ENCODE data around the gene EIF5AL1. TPM values are rescaled to one million over a fixed set of nuclear protein-coding genes. Genes with fewer than 3 reads are reported as not detected.
"Not testable (repeated sequence)": the region's sequence is repeated elsewhere in the genome, so short reads cannot be mapped to it uniquely, and the experiment has no call there.

EIF5AL1 gene
- 0.07 TPM in 2 of 3 replicates, not detected in the other for total RNA-seq

- peaks cover 22% of the 10 kb centered on the region for H3K27me3 Mint-ChIP-seq (ENCODE audit: low read depth)
- not testable (repeated sequence) for H3K27ac Mint-ChIP-seq; H3K36me3 Mint-ChIP-seq; H3K9me3 Mint-ChIP-seq; DNase-seq (ENCODE audit: low spot score in 2 of 2, unreplicated experiment in 2 of 2); H3K4me3 Mint-ChIP-seq; H3K4me1 Mint-ChIP-seq
These were observed at the start of gene EIF5AL1 for GRCh38 chr10:79511891-79512583. EIF5AL1 (plus strand) TSS chr10:79512533; CDS start chr10:79512650, 117 bp downstream.

DNA sequence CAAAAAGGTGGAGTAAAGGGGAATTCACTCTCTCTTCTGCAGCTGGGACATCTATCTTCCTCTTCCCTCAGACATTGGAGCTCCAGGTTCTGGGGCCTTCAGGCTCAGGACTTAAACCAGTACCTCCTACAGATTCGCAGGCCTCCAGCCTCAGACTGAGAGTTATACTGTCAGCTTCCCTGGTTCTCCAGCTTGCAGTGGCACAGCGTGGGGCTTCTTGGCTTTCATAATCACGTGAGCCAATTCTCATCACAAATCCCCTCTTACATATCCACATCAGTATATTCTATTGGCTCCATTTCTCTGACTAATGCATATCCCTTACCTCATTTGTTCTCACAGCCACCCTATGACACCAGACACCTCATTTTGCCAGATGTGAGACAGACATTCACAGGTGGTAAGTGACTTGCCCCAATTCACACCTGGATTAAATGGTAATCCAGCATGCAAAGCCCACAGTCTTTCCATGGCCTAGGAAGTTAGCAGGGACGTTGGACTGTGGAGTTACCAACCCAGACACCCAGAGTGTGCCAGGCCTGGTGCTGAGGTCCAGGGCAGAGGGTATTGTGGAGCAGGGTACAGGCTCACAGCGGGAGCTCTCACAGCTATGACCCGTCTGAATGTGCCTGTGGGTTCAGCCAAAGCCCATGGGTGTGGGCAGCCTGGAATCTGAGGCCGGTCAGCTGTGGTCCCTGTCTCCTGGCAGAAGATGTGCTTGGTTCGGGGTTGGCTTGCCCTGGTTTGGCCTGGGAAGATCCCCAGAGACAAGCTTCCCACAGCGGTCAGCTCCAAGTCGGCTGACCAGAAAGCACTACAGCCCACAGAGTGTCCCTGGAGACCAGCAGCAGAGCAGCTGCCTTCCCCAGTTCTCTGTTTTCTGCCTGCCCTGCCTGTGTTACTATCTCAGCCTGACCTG lies 48.5 kb upstream of the EIF5AL1 start:
- H3K4me1 Mint-ChIP-seq = peaks cover 4% of the 10 kb centered on the region
- no peaks in the 10 kb centered on the region for H3K9me3 Mint-ChIP-seq
- no peak for DNase-seq (ENCODE audit: low spot score in 2 of 2, unreplicated experiment in 2 of 2)

DNA sequence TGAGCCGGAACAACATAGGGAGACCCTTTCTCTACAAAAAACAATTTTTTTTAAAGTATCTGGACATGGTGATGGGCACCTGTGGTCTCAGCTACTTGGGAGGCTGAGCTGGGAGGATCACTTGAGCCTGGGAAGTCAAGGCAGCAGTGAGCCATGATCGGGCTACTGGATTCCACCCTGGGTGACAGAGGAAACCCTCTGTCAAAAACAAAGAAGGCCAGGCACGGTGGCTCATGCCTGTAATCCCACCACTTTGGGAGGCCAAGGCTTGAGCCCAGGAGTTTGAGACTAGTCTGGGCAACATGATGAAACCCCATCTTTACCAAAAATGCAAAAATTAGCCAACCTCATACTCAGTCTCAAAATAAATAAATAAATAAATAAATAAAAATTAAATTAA lies 47.0 kb upstream of the EIF5AL1 start:
- no peaks in the 10 kb centered on the region for H3K9me3 Mint-ChIP-seq
- DNase-seq (ENCODE audit: low spot score in 2 of 2, unreplicated experiment in 2 of 2) = no peak
- H3K27me3 Mint-ChIP-seq (ENCODE audit: low read depth) = peaks cover 2% of the 10 kb centered on the region
- H3K27ac Mint-ChIP-seq = no peak overlapping the region
- H3K4me3 Mint-ChIP-seq = no peak overlapping the region
- peaks cover 2% of the 10 kb centered on the region for H3K4me1 Mint-ChIP-seq
- TF ChIP-seq CTCF (IDR thresholded peaks at IDR 0.05; ENCODE audit: unreplicated experiment) = no peak
- no peaks in the 10 kb centered on the region for H3K36me3 Mint-ChIP-seq

More for the DNA sequence above, 48.5 kb upstream of the EIF5AL1 start:
- peaks cover 4% of the 10 kb centered on the region for H3K27me3 Mint-ChIP-seq (ENCODE audit: low read depth)
- H3K36me3 Mint-ChIP-seq = no peaks in the 10 kb centered on the region
- no peak overlapping the region for H3K27ac Mint-ChIP-seq
- H3K4me3 Mint-ChIP-seq = no peak overlapping the region
- no peak for TF ChIP-seq CTCF (IDR thresholded peaks at IDR 0.05; ENCODE audit: unreplicated experiment)

GRCh38 chr10:79468015-79468560 lies 44.2 kb upstream of the EIF5AL1 start:
- Mint-ChIP-seq H3K4me1 (peaks cover 2% of the 10 kb centered on the region), H3K36me3 (no peaks in the 10 kb centered on the region), H3K27ac (no peak overlapping the region), H3K9me3 (no peaks in the 10 kb centered on the region), H3K4me3 (no peak overlapping the region), H3K27me3 (ENCODE audit: low read depth) (peaks cover 2% of the 10 kb centered on the region)
- no peak for DNase-seq (ENCODE audit: low spot score in 2 of 2, unreplicated experiment in 2 of 2)
- no peak for TF ChIP-seq CTCF (IDR thresholded peaks at IDR 0.05; ENCODE audit: unreplicated experiment)

- H3K36me3 Mint-ChIP-seq = no peaks in the 10 kb centered on the region
- no peak for DNase-seq (ENCODE audit: low spot score in 2 of 2, unreplicated experiment in 2 of 2)
- no peaks in the 10 kb centered on the region for H3K9me3 Mint-ChIP-seq
- TF ChIP-seq CTCF (IDR thresholded peaks at IDR 0.05; ENCODE audit: unreplicated experiment) = no peak
- no peak overlapping the region for H3K4me3 Mint-ChIP-seq
- H3K27me3 Mint-ChIP-seq (ENCODE audit: low read depth) = peaks cover 2% of the 10 kb centered on the region
- peaks cover 2% of the 10 kb centered on the region for H3K4me1 Mint-ChIP-seq
- H3K27ac Mint-ChIP-seq = no peak overlapping the region
These were observed 43.3 kb upstream of the EIF5AL1 start for GRCh38 chr10:79468841-79469585.

Data from mesothelial cell of epicardium (in vitro differentiated cells).